Right ventricle myocardium inferior (tissue), 1 donor: Measurements from ENCODE around the gene CEACAM18. TPM values are rescaled to one million over a fixed set of nuclear protein-coding genes. Genes with fewer than 3 reads are reported as not detected.
"Not testable (repeated sequence)": the region's sequence is repeated elsewhere in the genome, so short reads cannot be mapped to it uniquely, and the experiment has no call there.

Experiments used
- ATAC-seq: fragments of 200-7000 bp; cut with Tn5 transposase; one replicate; pipeline ENCODE4 v1.9.1; 2020; ENCODE audit warnings: mild to moderate bottlenecking, moderate library complexity
- DNase-seq: peaks from one replicate; pipeline ENCODE4 v3.0.0; 2021; ENCODE audit errors: missing footprints
- intact Hi-C: fragments of 100-400 bp; cut with DNase I; formaldehyde crosslinking; loops from one replicate; pipeline ENCODE4 v1.11.0; 2022
- total RNA-seq: library from RNA; stranded (reverse); fragmentation: NEBNext Ultra II Directional; extraction: Animal tissue kit (Norgen Biotek cat#: 25700); gene quantifications from one replicate; pipeline ENCODE4 v1.2.1, GENCODE V29; 2021
- donor health status: DM: no; HTN: yes; CAD: no; lungs with severe emphysema.

CEACAM18 gene
- total RNA-seq, 1 donor from 2014 or later: not detected

- intact Hi-C loops: no loop called here
- ATAC-seq: no peak
- DNase-seq: no peak
These were observed 19.3 kb upstream of the CEACAM18 start for GRCh38 chr19:51458899-51459505.

GRCh38 chr19:51460164-51460992, 18.0 kb upstream of the CEACAM18 start:
- intact Hi-C loops: no loop called here
- DNase-seq (no peak), ATAC-seq (no peak)

GRCh38 chr19:51461723-51462161, 16.6 kb upstream of the CEACAM18 start:
- no peak for DNase-seq
- intact Hi-C loops: no loop called here
- ATAC-seq: peak; percentile 68

- DNase-seq (no peak), ATAC-seq (no peak)
- intact Hi-C loops: no loop called here
These were observed 16.1 kb upstream of the CEACAM18 start for GRCh38 chr19:51462276-51462675.

GRCh38 chr19:51462681-51463080, 15.7 kb upstream of the CEACAM18 start:
- ATAC-seq (no peak), DNase-seq (no peak)
- intact Hi-C loops: no loop called here

GRCh38 chr19:51463976-51464581, 14.3 kb upstream of the CEACAM18 start:
- DNase-seq, ATAC-seq, intact Hi-C loops: not testable (repeated sequence)

GRCh38 chr19:51466723-51467122, 11.6 kb upstream of the CEACAM18 start:
- intact Hi-C loops: no loop called here
- no peak for ATAC-seq

GRCh38 chr19:51467864-51468544, 10.3 kb upstream of the CEACAM18 start:
- ATAC-seq (no peak), DNase-seq (no peak)
- intact Hi-C loops: no loop called here

More at GRCh38 chr19:51466723-51467122, 11.6 kb upstream of the CEACAM18 start:
- DNase-seq: no peak

- no peak for ATAC-seq
- intact Hi-C loops: no loop called here
- no peak for DNase-seq
These were observed 9.8 kb upstream of the CEACAM18 start for GRCh38 chr19:51468545-51468920.

- no peak for DNase-seq
- intact Hi-C loops: no loop called here
- no peak for ATAC-seq
These were observed 9.2 kb upstream of the CEACAM18 start for GRCh38 chr19:51469162-51469561.

GRCh38 chr19:51469629-51470028, 8.7 kb upstream of the CEACAM18 start:
- intact Hi-C loops: loop anchor here (5.0 kb wide), 2 partner anchors 188 to 308 kb away; no protein-coding TSS in a partner anchor

GRCh38 chr19:51470966-51471365, 7.4 kb upstream of the CEACAM18 start:
- ATAC-seq: no peak
- DNase-seq: no peak
- intact Hi-C loops: loop anchor here (5.0 kb wide), 2 partner anchors 186 to 306 kb away; no protein-coding TSS in a partner anchor

More at GRCh38 chr19:51469629-51470028, 8.7 kb upstream of the CEACAM18 start:
- DNase-seq (no peak), ATAC-seq (no peak)

- ATAC-seq: no peak
- DNase-seq: no peak
- intact Hi-C loops: loop anchor here (5.0 kb wide), 2 partner anchors 186 to 306 kb away; no protein-coding TSS in a partner anchor
These were observed 6.8 kb upstream of the CEACAM18 start for GRCh38 chr19:51471527-51471926.

GRCh38 chr19:51472607-51473006, 5.7 kb upstream of the CEACAM18 start:
- intact Hi-C loops: loop anchor here (5.0 kb wide), 2 partner anchors 185 to 305 kb away; no protein-coding TSS in a partner anchor
- ATAC-seq (no peak), DNase-seq (no peak)

GRCh38 chr19:51473009-51473707, 5.2 kb upstream of the CEACAM18 start:
- DNase-seq (no peak), ATAC-seq (peak; percentile 60)
- intact Hi-C loops: loop anchor here (5.0 kb wide), 2 partner anchors 184 to 304 kb away; no protein-coding TSS in a partner anchor

- ATAC-seq (no peak), DNase-seq (no peak)
- intact Hi-C loops: no loop called here
These were observed 2.2 kb upstream of the CEACAM18 start for GRCh38 chr19:51476164-51476563.

- ATAC-seq (no peak), DNase-seq (no peak)
- intact Hi-C loops: no loop called here
These were observed 995 bp upstream of the CEACAM18 start for GRCh38 chr19:51477344-51477743.
